ENCODE data around the gene LDB3. TPM values are rescaled to one million over a fixed set of nuclear protein-coding genes. Genes with fewer than 3 reads are reported as not detected.

Gene LDB3
- total RNA-seq (2014; rRNA removed; shearing (Covaris generic); ENCODE audit: low replicate concordance) = 8.3 and 15.5 TPM in 2 replicates

- Histone ChIP-seq H3K9me3 (ENCODE audit: low read length) (no peaks in the 10 kb centered on the region), H2AFZ (ENCODE audit: low read length) (no peak within 1 kb of the TSS), H3K9ac (ENCODE audit: low read length) (peak within 1 kb of the TSS; percentile 76), H3K79me2 (ENCODE audit: low read length) (no peaks in the 10 kb centered on the region; the same call in 1 of the 2 replicates), H3K4me2 (ENCODE audit: low read depth, low read length, poor library complexity, severe bottlenecking) (peak within 1 kb of the TSS; percentile 89), H3K4me3 (ENCODE audit: low read length) (peak within 1 kb of the TSS; percentile 67), H3K9me2 (replicated peaks; ENCODE audit: insufficient read depth, low read length) (no peaks in the 10 kb centered on the region), H3K36me3 (ENCODE audit: insufficient read depth, low read length) (no peaks in the 10 kb centered on the region), H3K27me3 (ENCODE audit: low read length) (no peaks in the 10 kb centered on the region), H4K20me1 (ENCODE audit: insufficient read depth, low read depth, low read length) (no peaks in the 10 kb centered on the region), H3K4me1 (ENCODE audit: low read length) (peaks cover 81% of the 10 kb centered on the region), H3K27ac (ENCODE audit: low read length) (peak within 1 kb of the TSS; percentile 89)
- peak; percentile 77 for DNase-seq
Measured at GRCh38 chr10:86668297-86669165, at the start of gene LDB3. TSS of gene LDB3 (plus strand) at chr10:86668511. CDS start at chr10:86668692, 181 bp downstream.

DNA sequence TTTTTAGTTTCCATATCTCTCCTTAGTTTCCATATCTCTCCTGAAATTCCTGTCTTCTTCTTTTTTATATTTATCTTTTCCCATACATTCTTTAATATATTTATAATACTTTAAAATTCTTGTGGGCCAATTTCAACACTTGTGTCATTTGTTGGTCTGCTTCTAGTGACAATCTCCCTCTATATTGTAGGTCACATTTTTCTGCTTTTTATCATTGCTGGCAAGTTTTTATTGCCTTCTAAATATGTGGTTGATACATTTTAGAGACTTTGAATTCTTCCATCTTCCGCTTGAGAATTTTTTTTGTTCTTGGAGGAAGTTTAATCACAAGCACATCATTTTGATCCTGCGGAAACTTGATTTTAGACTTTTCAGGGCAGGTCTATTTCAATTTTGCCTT is 40.0 kb upstream of the LDB3 start:
- Histone ChIP-seq H3K27me3 (ENCODE audit: low read length) (no peaks in the 10 kb centered on the region), H3K9ac (ENCODE audit: low read length) (no peak overlapping the region), H2AFZ (ENCODE audit: low read length) (no peak overlapping the region), H3K36me3 (ENCODE audit: insufficient read depth, low read length) (no peaks in the 10 kb centered on the region), H3K4me3 (ENCODE audit: low read length) (no peak overlapping the region), H3K9me3 (ENCODE audit: low read length) (no peaks in the 10 kb centered on the region), H3K4me2 (ENCODE audit: low read depth, low read length, poor library complexity, severe bottlenecking) (no peak overlapping the region), H3K79me2 (ENCODE audit: low read length) (no peaks in the 10 kb centered on the region), H3K4me1 (ENCODE audit: low read length) (no peaks in the 10 kb centered on the region), H4K20me1 (ENCODE audit: insufficient read depth, low read depth, low read length) (no peaks in the 10 kb centered on the region), H3K9me2 (replicated peaks; ENCODE audit: insufficient read depth, low read length) (no peaks in the 10 kb centered on the region), H3K27ac (ENCODE audit: low read length) (no peak overlapping the region)
- DNase-seq = no peak

DNA sequence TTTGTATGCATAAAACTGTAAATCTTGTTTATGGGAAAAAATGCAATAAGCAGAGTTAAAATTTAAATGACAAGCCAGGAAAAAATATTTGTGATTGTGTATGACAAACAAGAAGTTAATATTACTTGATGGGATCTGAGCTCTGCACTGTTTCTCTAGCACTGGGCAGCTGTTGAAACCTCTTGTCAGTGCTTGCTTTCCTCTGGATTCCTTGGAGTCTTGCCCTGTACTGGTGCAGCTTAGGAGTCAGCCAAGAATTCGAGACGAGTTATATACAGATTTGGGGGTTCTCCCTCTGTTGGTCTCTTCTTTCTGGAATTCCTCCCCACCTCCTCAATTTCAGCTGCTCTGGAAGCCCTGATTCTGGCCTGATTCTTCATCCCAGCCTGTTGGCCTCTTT is 38.2 kb upstream of the LDB3 start:
- Histone ChIP-seq H3K9ac (ENCODE audit: low read length) (no peak overlapping the region), H2AFZ (ENCODE audit: low read length) (no peak overlapping the region), H4K20me1 (ENCODE audit: insufficient read depth, low read depth, low read length) (no peaks in the 10 kb centered on the region)

GRCh38 chr10:86632009-86632800 is 36.1 kb upstream of the LDB3 start:
- no peaks in the 10 kb centered on the region for H3K79me2 ChIP-seq (ENCODE audit: low read length)
- H3K9ac ChIP-seq (ENCODE audit: low read length) = no peak overlapping the region
- no peaks in the 10 kb centered on the region for H4K20me1 ChIP-seq (ENCODE audit: insufficient read depth, low read depth, low read length)
- H3K4me2 ChIP-seq (ENCODE audit: low read depth, low read length, poor library complexity, severe bottlenecking) = no peak overlapping the region
- H3K27me3 ChIP-seq (ENCODE audit: low read length) = no peaks in the 10 kb centered on the region
- H3K9me3 ChIP-seq (ENCODE audit: low read length) = no peaks in the 10 kb centered on the region
- H3K4me1 ChIP-seq (ENCODE audit: low read length) = peaks cover 18% of the 10 kb centered on the region
- no peaks in the 10 kb centered on the region for H3K36me3 ChIP-seq (ENCODE audit: insufficient read depth, low read length)
- no peak for DNase-seq
- no peak overlapping the region for H3K4me3 ChIP-seq (ENCODE audit: low read length)
- no peak overlapping the region for H2AFZ ChIP-seq (ENCODE audit: low read length)
- H3K9me2 ChIP-seq (replicated peaks; ENCODE audit: insufficient read depth, low read length) = no peaks in the 10 kb centered on the region
- H3K27ac ChIP-seq (ENCODE audit: low read length) = no peak overlapping the region

More for the DNA sequence above, 38.2 kb upstream of the LDB3 start:
- no peaks in the 10 kb centered on the region for H3K79me2 ChIP-seq (ENCODE audit: low read length)
- H3K9me2 ChIP-seq (replicated peaks; ENCODE audit: insufficient read depth, low read length) = no peaks in the 10 kb centered on the region
- no peaks in the 10 kb centered on the region for H3K36me3 ChIP-seq (ENCODE audit: insufficient read depth, low read length)
- DNase-seq = no peak
- H3K4me3 ChIP-seq (ENCODE audit: low read length) = no peak overlapping the region
- no peak overlapping the region for H3K4me2 ChIP-seq (ENCODE audit: low read depth, low read length, poor library complexity, severe bottlenecking)
- no peaks in the 10 kb centered on the region for H3K27me3 ChIP-seq (ENCODE audit: low read length)
- no peak overlapping the region for H3K27ac ChIP-seq (ENCODE audit: low read length)
- H3K9me3 ChIP-seq (ENCODE audit: low read length) = no peaks in the 10 kb centered on the region
- H3K4me1 ChIP-seq (ENCODE audit: low read length) = peaks cover 9% of the 10 kb centered on the region

GRCh38 chr10:86632951-86633350 is 35.4 kb upstream of the LDB3 start:
- Histone ChIP-seq H3K27me3 (ENCODE audit: low read length) (no peaks in the 10 kb centered on the region), H3K36me3 (ENCODE audit: insufficient read depth, low read length) (no peaks in the 10 kb centered on the region), H3K4me3 (ENCODE audit: low read length) (no peak overlapping the region), H3K4me2 (ENCODE audit: low read depth, low read length, poor library complexity, severe bottlenecking) (no peak overlapping the region), H3K9me2 (replicated peaks; ENCODE audit: insufficient read depth, low read length) (no peaks in the 10 kb centered on the region), H3K4me1 (ENCODE audit: low read length) (peaks cover 18% of the 10 kb centered on the region), H2AFZ (ENCODE audit: low read length) (no peak overlapping the region), H3K27ac (ENCODE audit: low read length) (no peak overlapping the region), H3K9ac (ENCODE audit: low read length) (no peak overlapping the region), H3K79me2 (ENCODE audit: low read length) (no peaks in the 10 kb centered on the region), H4K20me1 (ENCODE audit: insufficient read depth, low read depth, low read length) (no peaks in the 10 kb centered on the region), H3K9me3 (ENCODE audit: low read length) (no peaks in the 10 kb centered on the region)
- no peak for DNase-seq

DNA sequence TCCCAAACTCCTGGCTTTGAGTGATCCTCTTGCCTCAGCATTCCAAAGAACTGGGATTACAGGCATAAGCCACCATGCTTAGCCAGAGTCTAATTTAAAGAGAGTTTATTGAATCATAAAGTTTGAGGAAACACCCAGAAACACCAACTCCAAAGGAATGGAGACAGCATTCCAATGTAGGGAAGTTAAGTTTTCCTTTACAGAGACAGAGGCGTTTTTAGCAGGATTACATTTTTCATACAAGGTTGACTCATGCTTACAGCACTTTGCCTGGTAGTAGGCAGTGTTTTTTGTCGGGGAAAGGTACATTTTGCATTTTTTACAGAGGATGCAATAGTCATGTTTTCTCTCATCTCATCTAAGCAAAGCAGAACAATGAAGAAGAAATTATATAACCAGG is 32.9 kb upstream of the LDB3 start:
- no peaks in the 10 kb centered on the region for H3K9me3 ChIP-seq (ENCODE audit: low read length)
- no peak overlapping the region for H3K4me2 ChIP-seq (ENCODE audit: low read depth, low read length, poor library complexity, severe bottlenecking)
- H3K79me2 ChIP-seq (ENCODE audit: low read length) = no peaks in the 10 kb centered on the region
- no peaks in the 10 kb centered on the region for H3K27me3 ChIP-seq (ENCODE audit: low read length)
- H2AFZ ChIP-seq (ENCODE audit: low read length) = no peak overlapping the region
- no peak overlapping the region for H3K27ac ChIP-seq (ENCODE audit: low read length)
- no peaks in the 10 kb centered on the region for H3K9me2 ChIP-seq (replicated peaks; ENCODE audit: insufficient read depth, low read length)
- no peaks in the 10 kb centered on the region for H3K36me3 ChIP-seq (ENCODE audit: insufficient read depth, low read length)
- no peak for DNase-seq
- no peak overlapping the region for H3K4me3 ChIP-seq (ENCODE audit: low read length)
- H3K9ac ChIP-seq (ENCODE audit: low read length) = no peak overlapping the region
- no peaks in the 10 kb centered on the region for H4K20me1 ChIP-seq (ENCODE audit: insufficient read depth, low read depth, low read length)
- H3K4me1 ChIP-seq (ENCODE audit: low read length) = peaks cover 18% of the 10 kb centered on the region

- no peaks in the 10 kb centered on the region for H3K27me3 ChIP-seq (ENCODE audit: low read length)
- no peak for DNase-seq
- no peak overlapping the region for H3K4me3 ChIP-seq (ENCODE audit: low read length)
- peaks cover 18% of the 10 kb centered on the region for H3K4me1 ChIP-seq (ENCODE audit: low read length)
- H3K27ac ChIP-seq (ENCODE audit: low read length) = no peak overlapping the region
- no peak overlapping the region for H3K9ac ChIP-seq (ENCODE audit: low read length)
- H2AFZ ChIP-seq (ENCODE audit: low read length) = no peak overlapping the region
- H4K20me1 ChIP-seq (ENCODE audit: insufficient read depth, low read depth, low read length) = no peaks in the 10 kb centered on the region
- no peaks in the 10 kb centered on the region for H3K36me3 ChIP-seq (ENCODE audit: insufficient read depth, low read length)
- H3K9me3 ChIP-seq (ENCODE audit: low read length) = no peaks in the 10 kb centered on the region
- H3K9me2 ChIP-seq (replicated peaks; ENCODE audit: insufficient read depth, low read length) = no peaks in the 10 kb centered on the region
- no peak overlapping the region for H3K4me2 ChIP-seq (ENCODE audit: low read depth, low read length, poor library complexity, severe bottlenecking)
- no peaks in the 10 kb centered on the region for H3K79me2 ChIP-seq (ENCODE audit: low read length)
Measured at GRCh38 chr10:86636311-86636710, 32.0 kb upstream of the LDB3 start.

- no peak for DNase-seq
- no peaks in the 10 kb centered on the region for H3K27me3 ChIP-seq (ENCODE audit: low read length)
- no peak overlapping the region for H3K27ac ChIP-seq (ENCODE audit: low read length)
- no peaks in the 10 kb centered on the region for H3K79me2 ChIP-seq (ENCODE audit: low read length)
- H2AFZ ChIP-seq (ENCODE audit: low read length) = no peak overlapping the region
- no peaks in the 10 kb centered on the region for H3K9me3 ChIP-seq (ENCODE audit: low read length)
- no peak overlapping the region for H3K4me2 ChIP-seq (ENCODE audit: low read depth, low read length, poor library complexity, severe bottlenecking)
- H3K9me2 ChIP-seq (replicated peaks; ENCODE audit: insufficient read depth, low read length) = no peaks in the 10 kb centered on the region
- H3K36me3 ChIP-seq (ENCODE audit: insufficient read depth, low read length) = no peaks in the 10 kb centered on the region
- no peaks in the 10 kb centered on the region for H4K20me1 ChIP-seq (ENCODE audit: insufficient read depth, low read depth, low read length)
- peaks cover 27% of the 10 kb centered on the region for H3K4me1 ChIP-seq (ENCODE audit: low read length)
- H3K4me3 ChIP-seq (ENCODE audit: low read length) = no peak overlapping the region
- H3K9ac ChIP-seq (ENCODE audit: low read length) = no peak overlapping the region
Measured at GRCh38 chr10:86642021-86642420, 26.3 kb upstream of the LDB3 start.
